ENCODE results near the gene EFL1.
"Not testable (repeated sequence)": the region's sequence is repeated elsewhere in the genome, so short reads cannot be mapped to it uniquely, and the experiment has no call there.

EFL1 gene

DNA sequence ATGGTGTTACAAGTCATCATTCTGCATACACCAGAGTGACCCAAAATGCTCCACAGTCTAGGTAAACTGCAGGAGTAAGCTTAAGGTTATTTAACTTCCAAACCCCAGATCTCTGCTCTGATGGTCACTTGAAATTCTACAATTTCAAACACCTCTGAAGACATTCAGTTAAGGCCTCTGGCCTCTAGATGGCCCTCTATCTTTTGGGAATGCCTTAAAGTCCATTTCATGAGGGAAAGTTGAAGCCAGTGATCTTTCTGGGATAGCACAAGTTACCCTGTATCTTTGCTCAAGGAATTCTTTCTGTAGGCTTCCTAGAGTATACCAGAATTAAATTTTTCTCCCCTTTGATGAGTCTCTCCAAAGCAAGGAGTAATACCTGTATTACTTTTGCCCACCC is 18.7 kb upstream of the EFL1 start:
- H3K27me3 ChIP-seq = peaks cover 30% of the 10 kb centered on the region
- not testable (repeated sequence) for H3K27ac ChIP-seq; H3K36me3 ChIP-seq; H3K9me3 ChIP-seq; H3K4me3 ChIP-seq (ENCODE audit: low read depth in 1 of 2, low read length in 1 of 2); H3K4me1 ChIP-seq (ENCODE audit: control insufficient read depth in 1 of 2, insufficient read depth in 1 of 2, low read depth in 1 of 2, low read length in 1 of 2)

DNA sequence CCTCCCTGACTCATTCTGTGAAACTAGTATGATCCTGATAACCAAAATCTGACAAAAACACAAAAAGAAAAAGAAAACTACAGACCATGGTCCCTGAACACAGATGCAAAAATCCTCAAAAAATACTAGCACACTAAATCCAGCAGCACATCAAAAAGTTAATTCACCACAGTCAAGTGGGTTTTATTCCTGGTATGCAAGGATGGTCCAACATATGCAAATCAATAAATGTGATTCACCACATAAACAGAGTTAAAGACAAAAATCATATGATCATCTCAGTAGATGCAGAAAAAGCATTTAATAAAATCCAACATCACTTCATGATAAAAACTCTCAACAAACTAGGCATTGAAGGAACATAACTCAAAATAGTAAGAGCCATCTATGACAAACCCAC is 12.9 kb upstream of the EFL1 start:
- Histone ChIP-seq H3K27me3 (peaks cover 15% of the 10 kb centered on the region), H3K9me3 (no peaks in the 10 kb centered on the region), H3K36me3 (no peaks in the 10 kb centered on the region), H3K27ac (no peak overlapping the region), H3K4me3 (ENCODE audit: low read depth in 1 of 2, low read length in 1 of 2) (no peak overlapping the region), H3K4me1 (ENCODE audit: control insufficient read depth in 1 of 2, insufficient read depth in 1 of 2, low read depth in 1 of 2, low read length in 1 of 2) (no peaks in the 10 kb centered on the region)
- no peak for TF ChIP-seq CTCF (IDR thresholded peaks at IDR 0.05)

GRCh38 chr15:82272154-82272553 is 9.6 kb upstream of the EFL1 start:
- Histone ChIP-seq H3K36me3 (no peaks in the 10 kb centered on the region), H3K4me3 (ENCODE audit: low read depth in 1 of 2, low read length in 1 of 2) (no peak overlapping the region), H3K27ac (no peak overlapping the region), H3K9me3 (no peaks in the 10 kb centered on the region), H3K27me3 (no peaks in the 10 kb centered on the region), H3K4me1 (ENCODE audit: control insufficient read depth in 1 of 2, insufficient read depth in 1 of 2, low read depth in 1 of 2, low read length in 1 of 2) (no peaks in the 10 kb centered on the region)
- TF ChIP-seq CTCF (IDR thresholded peaks at IDR 0.05) = no peak

DNA sequence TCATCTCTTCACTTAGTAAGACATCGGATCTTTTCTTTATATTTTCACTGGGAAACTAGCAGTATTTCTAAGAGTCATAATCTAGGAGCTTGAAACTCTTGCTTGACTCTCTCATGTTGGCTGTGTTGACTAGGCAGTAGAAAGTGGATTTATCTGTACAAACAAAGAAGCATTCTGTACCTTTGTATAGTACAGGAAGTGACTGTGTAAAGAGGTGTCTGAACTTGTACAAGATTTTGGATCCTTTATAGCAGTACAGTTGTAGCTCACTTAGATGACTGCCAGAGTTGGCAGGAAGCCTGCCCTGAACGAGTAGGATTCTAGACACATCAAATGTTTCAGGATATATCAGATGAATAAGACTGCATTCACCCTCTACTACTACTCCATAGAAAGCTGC is 5.9 kb upstream of the EFL1 start:
- not testable (repeated sequence) for H3K36me3 ChIP-seq; H3K4me3 ChIP-seq (ENCODE audit: low read depth in 1 of 2, low read length in 1 of 2); H3K27me3 ChIP-seq; H3K27ac ChIP-seq; H3K9me3 ChIP-seq; H3K4me1 ChIP-seq (ENCODE audit: control insufficient read depth in 1 of 2, insufficient read depth in 1 of 2, low read depth in 1 of 2, low read length in 1 of 2)

- H3K9me3 ChIP-seq; H3K27me3 ChIP-seq; H3K27ac ChIP-seq; H3K4me3 ChIP-seq (ENCODE audit: low read depth in 1 of 2, low read length in 1 of 2); H3K4me1 ChIP-seq (ENCODE audit: control insufficient read depth in 1 of 2, insufficient read depth in 1 of 2, low read depth in 1 of 2, low read length in 1 of 2); H3K36me3 ChIP-seq: not testable (repeated sequence)
These were observed 4.6 kb upstream of the EFL1 start for GRCh38 chr15:82267137-82267536.

- no peak for TF ChIP-seq CTCF (IDR thresholded peaks at IDR 0.05)
These were observed 816 bp upstream of the EFL1 start for GRCh38 chr15:82263350-82263749.

GRCh38 chr15:82261566-82262421 is 740 bp downstream of the EFL1 start:
- H3K9me3 ChIP-seq, H3K27me3 ChIP-seq: not testable (repeated sequence)
- H3K27ac ChIP-seq = peak overlapping the region; percentile 67
- peaks cover 10 to 14% of the 10 kb centered on the region in 2 experiments for H3K4me1 ChIP-seq (ENCODE audit: control insufficient read depth in 1 of 2, insufficient read depth in 1 of 2, low read depth in 1 of 2, low read length in 1 of 2)
- H3K36me3 ChIP-seq = peaks cover 15% of the 10 kb centered on the region
- peak overlapping the region; percentile 72 to 78 for H3K4me3 ChIP-seq (ENCODE audit: low read depth in 1 of 2, low read length in 1 of 2)

More at GRCh38 chr15:82263350-82263749, 816 bp upstream of the EFL1 start:
- peaks cover 10 to 14% of the 10 kb centered on the region in 2 experiments for H3K4me1 ChIP-seq (ENCODE audit: control insufficient read depth in 1 of 2, insufficient read depth in 1 of 2, low read depth in 1 of 2, low read length in 1 of 2)
- no peaks in the 10 kb centered on the region for H3K27me3 ChIP-seq
- H3K36me3 ChIP-seq = peaks cover 5% of the 10 kb centered on the region
- H3K27ac ChIP-seq = no peak overlapping the region
- no peak overlapping the region for H3K4me3 ChIP-seq (ENCODE audit: low read depth in 1 of 2, low read length in 1 of 2)
- no peaks in the 10 kb centered on the region for H3K9me3 ChIP-seq

- peaks cover 28% of the 10 kb centered on the region for H3K36me3 ChIP-seq
- not testable (repeated sequence) for H3K9me3 ChIP-seq
These were observed 14.3 kb downstream of the EFL1 start for GRCh38 chr15:82248261-82248660.

DNA sequence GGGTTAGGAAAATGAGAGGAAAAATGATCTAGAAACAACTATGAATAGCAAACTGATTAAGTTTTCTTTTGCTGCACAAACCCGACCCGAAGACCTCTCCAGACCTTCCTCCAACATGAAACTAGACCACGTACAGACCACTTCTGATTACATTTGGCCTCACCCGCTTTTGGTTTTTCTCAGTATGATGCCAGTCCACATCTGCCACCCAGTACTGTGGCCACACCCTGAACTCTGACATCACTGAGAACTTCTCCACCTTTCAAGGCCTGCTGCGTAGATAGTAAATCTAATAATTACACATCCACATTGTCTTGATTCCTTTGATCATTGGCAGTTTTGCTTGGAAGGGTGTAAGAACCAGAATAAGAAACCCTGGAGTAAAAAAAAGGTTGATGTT is 16.6 kb downstream of the EFL1 start:
- H3K4me3 ChIP-seq (ENCODE audit: low read depth in 1 of 2, low read length in 1 of 2); H3K9me3 ChIP-seq; H3K4me1 ChIP-seq (ENCODE audit: control insufficient read depth in 1 of 2, insufficient read depth in 1 of 2, low read depth in 1 of 2, low read length in 1 of 2); H3K27ac ChIP-seq; H3K27me3 ChIP-seq: not testable (repeated sequence)
- peaks cover 19% of the 10 kb centered on the region for H3K36me3 ChIP-seq

More at GRCh38 chr15:82248261-82248660, 14.3 kb downstream of the EFL1 start:
- not testable (repeated sequence) for H3K4me1 ChIP-seq (ENCODE audit: control insufficient read depth in 1 of 2, insufficient read depth in 1 of 2, low read depth in 1 of 2, low read length in 1 of 2); H3K27ac ChIP-seq; H3K4me3 ChIP-seq (ENCODE audit: low read depth in 1 of 2, low read length in 1 of 2); H3K27me3 ChIP-seq

DNA sequence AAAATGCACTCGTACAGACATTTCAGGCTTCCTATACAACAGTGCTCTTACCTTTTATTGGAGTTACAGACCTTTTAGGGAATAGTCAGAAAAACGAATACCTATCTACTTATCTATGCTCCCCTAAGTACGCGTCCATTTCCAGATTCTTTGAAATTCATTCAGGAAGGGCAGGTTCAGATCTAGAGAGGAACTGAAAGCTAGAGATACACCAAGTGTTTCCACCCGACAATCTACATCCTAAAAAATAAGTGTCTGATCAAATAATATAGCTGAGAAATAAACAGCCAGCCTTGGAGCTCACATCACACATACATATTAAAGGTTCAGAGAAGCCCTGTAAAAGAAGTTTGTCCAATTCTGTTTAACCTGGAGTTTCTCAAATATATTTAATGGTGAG is 18.9 kb downstream of the EFL1 start:
- not testable (repeated sequence) for H3K4me1 ChIP-seq (ENCODE audit: control insufficient read depth in 1 of 2, insufficient read depth in 1 of 2, low read depth in 1 of 2, low read length in 1 of 2); H3K4me3 ChIP-seq (ENCODE audit: low read depth in 1 of 2, low read length in 1 of 2); H3K27me3 ChIP-seq; H3K9me3 ChIP-seq; H3K27ac ChIP-seq
- H3K36me3 ChIP-seq = peaks cover 37% of the 10 kb centered on the region

- not testable (repeated sequence) for H3K4me1 ChIP-seq (ENCODE audit: control insufficient read depth in 1 of 2, insufficient read depth in 1 of 2, low read depth in 1 of 2, low read length in 1 of 2); H3K4me3 ChIP-seq (ENCODE audit: low read depth in 1 of 2, low read length in 1 of 2); H3K27ac ChIP-seq; H3K27me3 ChIP-seq; H3K9me3 ChIP-seq
- peaks cover 40% of the 10 kb centered on the region for H3K36me3 ChIP-seq
These were observed 20.6 kb downstream of the EFL1 start for GRCh38 chr15:82241836-82242499.

Measured in neutrophil (primary cell).